PC-3 (cell line): ENCODE results near the gene IL16. TPM values are rescaled to one million over a fixed set of nuclear protein-coding genes. Genes with fewer than 3 reads are reported as not detected.

Experiments used
- ATAC-seq: fragments of 200-7000 bp; cut with Tn5 transposase; 2 replicates; pipeline ENCODE4 v1.9.1; 2020; ENCODE audit warnings: mild to moderate bottlenecking, moderate library complexity
- BruUV-seq: library from RNA; stranded (reverse); fragments of 400-500 nt; replicated peaks from 2 replicates; lab custom pipeline; 2021; lab: Mats Ljungman, UMichigan
- CTCF ChIA-PET: fragments of 300-600 bp; sonication (Branson Sonifier 250); formaldehyde crosslinking; loops from one replicate; lab custom pipeline; 2022; ENCODE audit warnings: antibody characterized with exemption; lab: Charles Lee
- POLR2A ChIA-PET: fragments of 300-600 bp; sonication (Branson Sonifier 250); formaldehyde crosslinking; loops from one replicate; lab custom pipeline; 2022; ENCODE audit warnings: antibody characterized with exemption; ENCODE audit not compliant: unreplicated experiment; lab: Charles Lee
- DNase-seq: peaks from one replicate; pipeline ENCODE4 v3.0.0-alpha.2; 2015
- H2AFZ ChIP-seq: fragments of 300-600 bp; sonication (generic); 2 replicates; pipeline ENCODE4 v1.6.0; 2016; ENCODE audit warnings: antibody characterized with exemption, low read length
- H3F3A ChIP-seq: fragments of 300-600 bp; sonication (generic); one replicate; pipeline ENCODE4 v1.6.0; 2017; ENCODE audit warnings: antibody characterized with exemption, low read length, control low read depth, mild to moderate bottlenecking; ENCODE audit not compliant: unreplicated experiment
- H3K27ac ChIP-seq: fragments of 300-600 bp; sonication (generic); 2 replicates; pipeline ENCODE4 v1.5.1; 2016; ENCODE audit warnings: mild to moderate bottlenecking, low read length
- H3K27me3 ChIP-seq: fragments of 300-600 bp; sonication (generic); 2 replicates; pipeline ENCODE4 v1.6.1; 2016; ENCODE audit warnings: low read length, mixed read lengths
- H3K36me3 ChIP-seq: fragments of 300-600 bp; sonication (generic); 2 replicates; pipeline ENCODE4 v1.6.1; 2016; ENCODE audit warnings: low read depth, mixed run types, low read length, mixed read lengths
- H3K4me1 ChIP-seq: fragments of 300-600 bp; sonication (generic); 2 replicates; pipeline ENCODE4 v1.5.1; 2016; ENCODE audit warnings: low read length; ENCODE audit not compliant: insufficient read depth
- H3K4me2 ChIP-seq: fragments of 300-600 bp; sonication (generic); 2 replicates; pipeline ENCODE4 v1.6.0; 2016; ENCODE audit warnings: low read length
- H3K4me3 ChIP-seq: fragments of 300-600 bp; sonication (generic); 2 replicates; pipeline ENCODE4 v1.5.1; 2016; ENCODE audit warnings: mild to moderate bottlenecking, low read length, mixed read lengths
- H3K79me2 ChIP-seq: fragments of 300-600 bp; sonication (generic); 2 replicates; pipeline ENCODE4 v1.6.1; 2017; ENCODE audit warnings: low read length, mixed read lengths
- H3K9ac ChIP-seq: fragments of 300-600 bp; sonication (generic); 2 replicates; pipeline ENCODE4 v1.6.0; 2016; ENCODE audit warnings: mild to moderate bottlenecking, low read length
- H3K9me2 ChIP-seq: fragments of 300-600 bp; sonication (generic); replicated peaks from 2 replicates; pipeline ENCODE4 v1.6.1; 2016; ENCODE audit warnings: mixed run types, low read length, mixed read lengths
- H3K9me3 ChIP-seq: fragments of 300-600 bp; sonication (generic); 2 replicates; pipeline ENCODE4 v1.6.1; 2016; ENCODE audit warnings: low read length, mixed read lengths
- H4K20me1 ChIP-seq: fragments of 300-600 bp; sonication (generic); 2 replicates; pipeline ENCODE4 v1.6.1; 2016; ENCODE audit warnings: low read length, mixed read lengths
- CTCF ChIP-seq: fragments of 300-600 bp; sonication (generic); conservative IDR thresholded peaks from 2 replicates; pipeline ENCODE4 v1.5.1; 2017; ENCODE audit warnings: antibody characterized with exemption, low read depth, mild to moderate bottlenecking, low read length
- EZH2 ChIP-seq: fragments of 300-600 bp; sonication (generic); IDR thresholded peaks from one replicate; pipeline ENCODE4 v1.6.1; 2017; ENCODE audit warnings: antibody characterized with exemption, mild to moderate bottlenecking, low read length; ENCODE audit not compliant: unreplicated experiment
- EZH2phosphoT487 ChIP-seq: fragments of 300-600 bp; sonication (generic); IDR thresholded peaks from 2 replicates; pipeline ENCODE4 v1.6.1; 2018; ENCODE audit warnings: mild to moderate bottlenecking, antibody characterized with exemption, low read length, borderline replicate concordance
- intact Hi-C: fragments of 100-400 bp; cut with micrococcal nuclease; formaldehyde crosslinking; loops from 2 replicates; pipeline ENCODE4 v1.9.0; 2023
- total RNA-seq: library from RNA; depleted of rRNA; stranded (reverse); fragments of >200 nt; gene quantifications from 2 replicates; pipeline ENCODE4 v1.2.3, GENCODE V29; 2014

IL16 gene
- total RNA-seq, 1 experiment from 2014 or later = 0.04 TPM

- Histone ChIP-seq H3K79me2 (no peaks in the 10 kb centered on the region), H3K27ac (no peak overlapping the region), H3K9ac (no peak overlapping the region), H3K4me1 (peaks cover 5% of the 10 kb centered on the region), H3K4me2 (no peak overlapping the region), H3K36me3 (no peaks in the 10 kb centered on the region), H4K20me1 (no peaks in the 10 kb centered on the region), H3K27me3 (peaks cover 9% of the 10 kb centered on the region; the same call in 1 of the 2 replicates), H3F3A (no peaks in the 10 kb centered on the region), H3K9me2 (no peaks in the 10 kb centered on the region), H3K9me3 (no peaks in the 10 kb centered on the region), H2AFZ (no peak overlapping the region), H3K4me3 (no peak overlapping the region)
- no TSS peak for BruUV-seq
- ChIA-PET CTCF (interaction anchor here (0.6 kb wide), 1 partner anchor 42 kb away, joined by 3 read pairs; no protein-coding TSS in a partner anchor), POLR2A (no interaction called here)
- ATAC-seq (no peak), DNase-seq (no peak)
- TF ChIP-seq EZH2phosphoT487 (no peak), EZH2 (no peak), CTCF (no peak)
- intact Hi-C loops = loop anchor here (10.0 kb wide), 1 partner anchor 264 kb away; the partner anchor contains the start of gene TLNRD1
These were observed 72.4 kb downstream of the IL16 start for GRCh38 chr15:81268881-81269601.

- Histone ChIP-seq H3K27ac (no peak overlapping the region), H3K9ac (no peak overlapping the region), H3K27me3 (peaks cover 9% of the 10 kb centered on the region; the same call in 1 of the 2 replicates), H3K9me3 (no peaks in the 10 kb centered on the region), H3K36me3 (no peaks in the 10 kb centered on the region), H3F3A (no peaks in the 10 kb centered on the region), H3K9me2 (no peaks in the 10 kb centered on the region), H3K4me2 (no peak overlapping the region), H3K79me2 (no peaks in the 10 kb centered on the region), H3K4me1 (peaks cover 5% of the 10 kb centered on the region), H2AFZ (no peak overlapping the region), H4K20me1 (no peaks in the 10 kb centered on the region), H3K4me3 (no peak overlapping the region)
- ChIA-PET POLR2A (no interaction called here), CTCF (no interaction called here)
- intact Hi-C loops = no loop called here
- TF ChIP-seq EZH2phosphoT487 (no peak), EZH2 (no peak)
- BruUV-seq = no TSS peak
- ATAC-seq (no peak), DNase-seq (no peak)
These were observed 73.5 kb downstream of the IL16 start for GRCh38 chr15:81270188-81270587.

- ChIA-PET CTCF (no interaction called here), POLR2A (no interaction called here)
- no peak for TF ChIP-seq EZH2
- no peak for TF ChIP-seq EZH2phosphoT487
- no peak for TF ChIP-seq CTCF
- H3K79me2 ChIP-seq = no peaks in the 10 kb centered on the region
- intact Hi-C loops = no loop called here
- no peak overlapping the region for H3K27ac ChIP-seq
- DNase-seq = peak; percentile 31
- no peak overlapping the region for H3K4me3 ChIP-seq
- H3K36me3 ChIP-seq = no peaks in the 10 kb centered on the region
- no TSS peak for BruUV-seq
- no peak for ATAC-seq
- peaks cover 9% of the 10 kb centered on the region; the same call in 1 of the 2 replicates for H3K27me3 ChIP-seq
- H3K9me3 ChIP-seq = no peaks in the 10 kb centered on the region
- H3F3A ChIP-seq = no peaks in the 10 kb centered on the region
- no peaks in the 10 kb centered on the region for H4K20me1 ChIP-seq
- H3K4me1 ChIP-seq = peaks cover 4% of the 10 kb centered on the region
- no peak overlapping the region for H2AFZ ChIP-seq
- no peak overlapping the region for H3K4me2 ChIP-seq
- H3K9ac ChIP-seq = no peak overlapping the region
- H3K9me2 ChIP-seq = no peaks in the 10 kb centered on the region
These were observed 74.3 kb downstream of the IL16 start for GRCh38 chr15:81270781-81271491.
